PC-9 (cell line): ENCODE data around the gene KCNJ10. TPM values are rescaled to one million over a fixed set of nuclear protein-coding genes. Genes with fewer than 3 reads are reported as not detected.

Experiments used
- BruUV-seq: library from RNA; stranded (reverse); fragments of 400-500 nt; replicated peaks from 2 replicates; lab custom pipeline; 2021; lab: Mats Ljungman, UMichigan
- CTCF ChIA-PET: fragments of 300-600 bp; sonication (Branson Sonifier 250); formaldehyde crosslinking; loops from one replicate; lab custom pipeline; 2022; ENCODE audit warnings: antibody characterized with exemption; lab: Charles Lee
- POLR2A ChIA-PET: fragments of 300-600 bp; sonication (Branson Sonifier 250); formaldehyde crosslinking; loops from one replicate; lab custom pipeline; 2022; ENCODE audit warnings: antibody characterized with exemption; ENCODE audit not compliant: unreplicated experiment; lab: Charles Lee
- DNase-seq, 2 experiments: peaks; one replicate each; pipeline versions ENCODE4 v3.0.0 to v3.0.0-alpha.2; 2015 to 2022; ENCODE audit warnings: mixed read lengths in 1 of 2
- H2AFZ ChIP-seq: fragments of 200-600 bp; sonication (generic); 2 replicates; pipeline ENCODE4 v1.8.1; 2017; ENCODE audit warnings: antibody characterized with exemption
- H3F3A ChIP-seq: fragments of 200-600 bp; sonication (generic); 2 replicates; pipeline ENCODE4 v1.8.1; 2017; ENCODE audit warnings: antibody characterized with exemption, mild to moderate bottlenecking, low read depth; ENCODE audit not compliant: insufficient read depth
- H3K27ac ChIP-seq: fragments of 200-600 bp; sonication (generic); 2 replicates; pipeline ENCODE4 v1.6.1; 2016; ENCODE audit warnings: mixed run types
- H3K27me3 ChIP-seq: fragments of 200-600 bp; sonication (generic); 2 replicates; pipeline ENCODE4 v1.6.1; 2016; ENCODE audit warnings: low read depth, mixed run types; ENCODE audit not compliant: insufficient read depth
- H3K36me3 ChIP-seq: fragments of 200-600 bp; sonication (generic); 2 replicates; pipeline ENCODE4 v1.6.1; 2016; ENCODE audit warnings: low read depth, mixed run types
- H3K4me1 ChIP-seq: fragments of 200-600 bp; sonication (generic); replicated peaks from 2 replicates; pipeline ENCODE4 v1.6.1; 2016; ENCODE audit warnings: mixed run types; ENCODE audit not compliant: insufficient read depth
- H3K4me2 ChIP-seq: fragments of 200-600 bp; sonication (generic); 2 replicates; pipeline ENCODE4 v1.6.1; 2017; ENCODE audit warnings: mixed run types
- H3K4me3 ChIP-seq: fragments of 200-600 bp; sonication (generic); 2 replicates; pipeline ENCODE4 v1.6.1; 2016; ENCODE audit warnings: mixed run types
- H3K79me2 ChIP-seq: fragments of 200-600 bp; sonication (generic); 2 replicates; pipeline ENCODE4 v1.6.1; 2017; ENCODE audit warnings: low read depth, mixed run types
- H3K9me2 ChIP-seq: fragments of 200-600 bp; sonication (generic); 2 replicates; pipeline ENCODE4 v1.8.1; 2017; ENCODE audit warnings: mild to moderate bottlenecking; ENCODE audit not compliant: insufficient read depth
- H3K9me3 ChIP-seq: fragments of 200-600 bp; sonication (generic); 2 replicates; pipeline ENCODE4 v1.8.1; 2016; ENCODE audit warnings: low read depth; ENCODE audit not compliant: insufficient read depth
- H4K20me1 ChIP-seq: fragments of 200-600 bp; sonication (generic); 2 replicates; pipeline ENCODE4 v1.8.1; 2017; ENCODE audit not compliant: insufficient read depth
- EZH2 ChIP-seq: fragments of 200-600 bp; sonication (generic); IDR thresholded peaks from 2 replicates; pipeline ENCODE4 v1.8.0; 2017; ENCODE audit warnings: antibody characterized with exemption, low read depth
- intact Hi-C: fragments of 100-400 bp; cut with micrococcal nuclease; formaldehyde crosslinking; loops from one replicate; pipeline ENCODE4 v1.10.0; 2022; ENCODE audit not compliant: unreplicated experiment
- total RNA-seq: library from RNA; stranded (reverse); gene quantifications from 2 replicates; pipeline ENCODE4 v1.2.3, GENCODE V29; 2021
- TF ChIP-seq, protein P1 (sequence below): fragments of 200-600 bp; sonication (generic); conservative IDR thresholded peaks from 2 replicates; pipeline ENCODE4 v1.6.1; 2017; ENCODE audit warnings: mixed run types, antibody characterized with exemption, mild to moderate bottlenecking, moderate library complexity

Gene KCNJ10
- total RNA-seq, 1 experiment from 2014 or later, result not detected

DNA sequence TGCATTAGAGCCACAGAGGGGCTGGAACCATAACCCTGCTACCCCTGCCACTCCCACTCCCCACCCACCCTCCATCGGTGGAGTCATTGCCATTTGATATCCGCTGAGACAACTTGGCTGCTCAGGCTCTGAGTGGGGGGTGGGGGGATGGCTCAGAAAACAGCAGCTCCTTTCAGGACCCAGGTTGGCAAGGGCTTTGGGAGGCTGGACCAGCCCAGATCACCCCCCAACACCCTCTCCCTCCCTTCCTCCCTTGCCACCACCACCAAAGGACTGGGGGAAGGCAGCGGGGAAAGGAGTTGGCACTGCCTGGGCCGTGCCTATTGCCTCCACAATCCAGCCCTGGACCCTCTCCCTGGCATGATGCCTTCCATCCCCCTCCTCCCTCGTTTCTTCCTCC is 1.7 kb downstream of the KCNJ10 start:
- no TSS peak for BruUV-seq

DNA sequence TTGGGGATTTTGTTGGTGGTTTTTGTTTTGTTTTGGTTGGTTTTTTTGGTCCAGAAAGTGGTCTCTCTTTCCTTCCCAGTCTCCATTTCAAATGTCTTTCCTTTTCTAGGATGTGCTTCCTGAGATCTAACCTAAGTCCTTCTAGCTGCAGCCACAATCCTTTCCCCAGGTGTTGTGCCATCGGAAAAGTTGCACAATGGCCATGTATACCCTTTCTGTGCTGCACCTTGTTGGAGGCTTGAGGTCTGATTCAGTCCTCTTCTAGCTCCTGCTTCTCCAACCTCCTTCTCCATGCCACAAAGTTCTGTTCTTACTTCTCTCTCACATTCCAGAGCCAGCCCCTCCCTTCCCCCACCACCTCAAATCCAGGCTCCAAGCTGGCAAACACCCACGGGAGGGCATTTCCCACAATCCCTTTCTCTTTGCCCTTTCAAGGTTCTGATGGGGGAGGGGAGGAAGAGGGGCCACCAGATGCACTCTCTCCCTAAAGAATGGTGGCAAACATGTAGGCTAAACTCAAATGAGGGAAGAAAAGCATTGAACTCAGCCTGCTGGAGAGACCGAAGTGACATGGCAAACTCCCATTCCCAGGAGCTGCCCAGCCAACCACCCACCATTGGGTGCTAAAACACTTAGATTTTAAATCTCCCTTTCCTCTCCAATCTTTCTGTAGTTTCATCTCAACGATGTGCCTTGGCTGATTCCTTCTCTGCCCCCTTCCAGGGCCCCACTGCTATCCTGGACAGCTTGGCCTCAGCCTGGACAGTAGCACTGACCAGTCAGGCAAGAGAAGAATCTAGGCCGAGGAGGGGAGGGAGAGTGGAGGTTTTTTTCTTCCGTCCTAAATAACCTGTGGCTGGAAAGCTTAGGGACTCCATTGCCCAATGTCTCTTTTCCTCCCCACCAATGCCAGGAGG is 2.9 kb downstream of the KCNJ10 start:
- Histone ChIP-seq H3K9me3 (no peaks in the 10 kb centered on the region), H3K79me2 (no peaks in the 10 kb centered on the region), H3K27ac (no peak overlapping the region), H3K27me3 (peaks cover 46% of the 10 kb centered on the region), H4K20me1 (no peaks in the 10 kb centered on the region), H3K4me2 (no peak overlapping the region), H2AFZ (no peak overlapping the region), H3K9me2 (no peaks in the 10 kb centered on the region), H3K4me1 (no peaks in the 10 kb centered on the region), H3F3A (no peaks in the 10 kb centered on the region), H3K4me3 (no peak overlapping the region), H3K36me3 (no peaks in the 10 kb centered on the region)
- no TSS peak for BruUV-seq
- ChIA-PET CTCF (no interaction called here), POLR2A (interaction anchor here (0.6 kb wide), 1 partner anchor 144 kb away, joined by 3 read pairs; no protein-coding TSS in a partner anchor)
- TF ChIP-seq EZH2, result no peak
- DNase-seq, result no peak
- intact Hi-C loops, result no loop called here

More for the DNA sequence above, 1.7 kb downstream of the KCNJ10 start:
- no peaks in the 10 kb centered on the region for H3K9me2 ChIP-seq
- CTCF ChIA-PET, result no interaction called here
- TF ChIP-seq, protein P1, sequence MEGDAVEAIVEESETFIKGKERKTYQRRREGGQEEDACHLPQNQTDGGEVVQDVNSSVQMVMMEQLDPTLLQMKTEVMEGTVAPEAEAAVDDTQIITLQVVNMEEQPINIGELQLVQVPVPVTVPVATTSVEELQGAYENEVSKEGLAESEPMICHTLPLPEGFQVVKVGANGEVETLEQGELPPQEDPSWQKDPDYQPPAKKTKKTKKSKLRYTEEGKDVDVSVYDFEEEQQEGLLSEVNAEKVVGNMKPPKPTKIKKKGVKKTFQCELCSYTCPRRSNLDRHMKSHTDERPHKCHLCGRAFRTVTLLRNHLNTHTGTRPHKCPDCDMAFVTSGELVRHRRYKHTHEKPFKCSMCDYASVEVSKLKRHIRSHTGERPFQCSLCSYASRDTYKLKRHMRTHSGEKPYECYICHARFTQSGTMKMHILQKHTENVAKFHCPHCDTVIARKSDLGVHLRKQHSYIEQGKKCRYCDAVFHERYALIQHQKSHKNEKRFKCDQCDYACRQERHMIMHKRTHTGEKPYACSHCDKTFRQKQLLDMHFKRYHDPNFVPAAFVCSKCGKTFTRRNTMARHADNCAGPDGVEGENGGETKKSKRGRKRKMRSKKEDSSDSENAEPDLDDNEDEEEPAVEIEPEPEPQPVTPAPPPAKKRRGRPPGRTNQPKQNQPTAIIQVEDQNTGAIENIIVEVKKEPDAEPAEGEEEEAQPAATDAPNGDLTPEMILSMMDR, result no peak
- no peak for TF ChIP-seq EZH2
- H3K27ac ChIP-seq, result no peak overlapping the region
- peaks cover 56% of the 10 kb centered on the region for H3K27me3 ChIP-seq
- no peak for DNase-seq
- no peaks in the 10 kb centered on the region for H3K4me1 ChIP-seq
- POLR2A ChIA-PET, result no interaction called here
- H3K79me2 ChIP-seq, result no peaks in the 10 kb centered on the region
- intact Hi-C loops, result no loop called here
- no peaks in the 10 kb centered on the region for H3K36me3 ChIP-seq
- H3K9me3 ChIP-seq, result no peaks in the 10 kb centered on the region
- no peak overlapping the region for H2AFZ ChIP-seq
- no peak overlapping the region for H3K4me2 ChIP-seq
- H3F3A ChIP-seq, result no peaks in the 10 kb centered on the region
- no peak overlapping the region for H3K4me3 ChIP-seq
- no peaks in the 10 kb centered on the region for H4K20me1 ChIP-seq

DNA sequence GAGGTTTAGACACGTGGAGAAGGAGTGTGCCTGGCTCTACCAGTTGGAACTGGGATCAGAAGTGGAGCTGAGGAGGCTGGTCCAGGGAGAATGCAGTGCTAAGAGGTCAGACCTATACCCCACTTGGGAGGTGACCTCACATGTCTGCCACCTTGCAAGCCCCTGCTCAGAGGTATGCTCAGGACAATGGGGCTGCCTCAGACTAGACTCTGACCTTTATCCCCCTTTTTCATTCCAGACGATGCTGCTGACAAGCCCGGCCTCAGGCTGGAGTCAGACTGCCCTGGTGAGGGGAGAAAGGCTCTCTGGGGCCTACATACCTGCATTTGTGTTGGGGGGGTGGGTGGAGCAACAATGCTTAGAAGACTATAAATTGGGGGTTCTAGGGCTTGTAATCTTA is 5.2 kb downstream of the KCNJ10 start:
- BruUV-seq, result no TSS peak
- Histone ChIP-seq H3K9me2 (no peaks in the 10 kb centered on the region), H2AFZ (no peak overlapping the region), H3K27ac (no peak overlapping the region), H3K4me3 (no peak overlapping the region), H3K4me1 (peaks cover 6% of the 10 kb centered on the region; the same call in 1 of the 2 replicates), H3F3A (no peaks in the 10 kb centered on the region), H3K9me3 (no peaks in the 10 kb centered on the region), H3K27me3 (peaks cover 30% of the 10 kb centered on the region), H4K20me1 (no peaks in the 10 kb centered on the region), H3K36me3 (no peaks in the 10 kb centered on the region), H3K79me2 (no peaks in the 10 kb centered on the region), H3K4me2 (no peak overlapping the region)
- POLR2A ChIA-PET, result no interaction called here
- no peak for TF ChIP-seq EZH2
- TF ChIP-seq, protein P1, result no peak
- DNase-seq, result no peak
- CTCF ChIA-PET, result no interaction called here
- intact Hi-C loops, result no loop called here
